ENCODE data around the gene EP400.

GRCh38 chr12:131920157-131920508, 29.6 kb upstream of the EP400 start:
- TF ChIP-seq L3MBTL2 (IDR thresholded peaks at IDR 0.05), result no peak
- TF ChIP-seq YY1 (IDR thresholded peaks at IDR 0.05; ENCODE audit: borderline replicate concordance in 1 of 3, control insufficient read depth in 1 of 3, extremely low read depth in 1 of 3, insufficient read depth in 3 of 3, insufficient read length in 1 of 3, insufficient replicate concordance in 2 of 3, low read depth in 1 of 3, low read length in 2 of 3), result no peak
- TF ChIP-seq ELK3 (CRISPR knock-in tag; IDR thresholded peaks at IDR 0.05), result no peak
